Activated effector memory CD4-positive, alpha-beta T cell treated with Interleukin-2 at 50 U/mL for 16 hours (primary cell): ENCODE results near the gene ATP2B2.

Experiments
- DNase-seq: peaks from one replicate; pipeline ENCODE4 v3.0.0-alpha.2; 2020

ATP2B2 gene

GRCh38 chr3:10423171-10423882 lies 82.1 kb downstream of the ATP2B2 start:
- no peak for DNase-seq

GRCh38 chr3:10421996-10422395 lies 83.4 kb downstream of the ATP2B2 start:
- no peak for DNase-seq

- DNase-seq = no peak
These were observed 84.5 kb downstream of the ATP2B2 start for GRCh38 chr3:10420745-10421475.

GRCh38 chr3:10419637-10420232 lies 85.7 kb downstream of the ATP2B2 start:
- peak; percentile 45 for DNase-seq

- DNase-seq = no peak
These were observed 87.5 kb downstream of the ATP2B2 start for GRCh38 chr3:10417847-10418246.

GRCh38 chr3:10416730-10417300 lies 88.6 kb downstream of the ATP2B2 start:
- DNase-seq = no peak

GRCh38 chr3:10413041-10413440 lies 92.3 kb downstream of the ATP2B2 start:
- no peak for DNase-seq

- DNase-seq = no peak
These were observed 93.6 kb downstream of the ATP2B2 start for GRCh38 chr3:10411598-10412332.

- no peak for DNase-seq
These were observed 94.9 kb downstream of the ATP2B2 start for GRCh38 chr3:10410383-10411002.

GRCh38 chr3:10408680-10409079 lies 96.7 kb downstream of the ATP2B2 start:
- no peak for DNase-seq

- DNase-seq = no peak
These were observed 98.0 kb downstream of the ATP2B2 start for GRCh38 chr3:10407361-10407760.

- no peak for DNase-seq
These were observed 99.0 kb downstream of the ATP2B2 start for GRCh38 chr3:10406414-10406813.

GRCh38 chr3:10405816-10406215 lies 99.6 kb downstream of the ATP2B2 start:
- DNase-seq = no peak

GRCh38 chr3:10404876-10405275 lies 100.5 kb downstream of the ATP2B2 start:
- DNase-seq = no peak

GRCh38 chr3:10404377-10404776 lies 101.0 kb downstream of the ATP2B2 start:
- DNase-seq = no peak

GRCh38 chr3:10401990-10402761 lies 103.2 kb downstream of the ATP2B2 start:
- no peak for DNase-seq

GRCh38 chr3:10400749-10401495 lies 104.5 kb downstream of the ATP2B2 start:
- no peak for DNase-seq

GRCh38 chr3:10400050-10400748 lies 105.2 kb downstream of the ATP2B2 start:
- DNase-seq = no peak

- DNase-seq = no peak
These were observed 105.8 kb downstream of the ATP2B2 start for GRCh38 chr3:10399634-10400033.

- no peak for DNase-seq
These were observed 107.0 kb downstream of the ATP2B2 start for GRCh38 chr3:10398341-10398740.
